ENCODE results near the gene FBXO28.
A peak's percentile ranks its signal among the peaks of the same experiment; 100 is the strongest.

FBXO28 gene

GRCh38 chr1:224201853-224202252, 87.9 kb downstream of the FBXO28 start:
- ATAC-seq, result no peak
- TF ChIP-seq CREB5 (CRISPR knock-in tag; IDR thresholded peaks at IDR 0.05; ENCODE audit: low read depth) (no peak), BACH2 (CRISPR knock-in tag; IDR thresholded peaks at IDR 0.05; ENCODE audit: borderline replicate concordance) (no peak), ZNF70 (CRISPR knock-in tag; IDR thresholded peaks at IDR 0.05) (no peak), ZNF8 (CRISPR knock-in tag; IDR thresholded peaks at IDR 0.05) (no peak), SNAI2 (CRISPR knock-in tag; IDR thresholded peaks at IDR 0.05) (no peak), GLIS3 (CRISPR knock-in tag; IDR thresholded peaks at IDR 0.05) (no peak), TSHZ2 (CRISPR knock-in tag; IDR thresholded peaks at IDR 0.05) (no peak), TOX (CRISPR knock-in tag; IDR thresholded peaks at IDR 0.05; ENCODE audit: borderline replicate concordance) (no peak), ZFP3 (CRISPR knock-in tag; IDR thresholded peaks at IDR 0.05) (no peak), TCF4 (CRISPR knock-in tag; IDR thresholded peaks at IDR 0.05; ENCODE audit: borderline replicate concordance) (no peak), ESRRG (CRISPR knock-in tag; IDR thresholded peaks at IDR 0.05) (no peak), RARB (CRISPR knock-in tag; IDR thresholded peaks at IDR 0.05) (no peak), ZFP30 (CRISPR knock-in tag; IDR thresholded peaks at IDR 0.05) (no peak), PPARA (CRISPR knock-in tag; IDR thresholded peaks at IDR 0.05; ENCODE audit: borderline replicate concordance) (no peak), ARNTL (CRISPR knock-in tag; IDR thresholded peaks at IDR 0.05; ENCODE audit: borderline replicate concordance, low read depth) (no peak), ISL1 (CRISPR knock-in tag; IDR thresholded peaks at IDR 0.05) (no peak)

- no peak for TF ChIP-seq ARNTL (CRISPR knock-in tag; IDR thresholded peaks at IDR 0.05; ENCODE audit: borderline replicate concordance, low read depth)
- no peak for TF ChIP-seq GLIS3 (CRISPR knock-in tag; IDR thresholded peaks at IDR 0.05)
- TF ChIP-seq TCF4 (CRISPR knock-in tag; IDR thresholded peaks at IDR 0.05; ENCODE audit: borderline replicate concordance), result no peak
- no peak for TF ChIP-seq CSDC2 (CRISPR knock-in tag; IDR thresholded peaks at IDR 0.05)
- TF ChIP-seq ESRRG (CRISPR knock-in tag; IDR thresholded peaks at IDR 0.05), result no peak
- no peak for TF ChIP-seq ZFP3 (CRISPR knock-in tag; IDR thresholded peaks at IDR 0.05)
- no peak for TF ChIP-seq ZNF8 (CRISPR knock-in tag; IDR thresholded peaks at IDR 0.05)
- TF ChIP-seq PATZ1 (CRISPR knock-in tag; IDR thresholded peaks at IDR 0.05; ENCODE audit: borderline replicate concordance), result no peak
- no peak for TF ChIP-seq OSR1 (CRISPR knock-in tag; IDR thresholded peaks at IDR 0.05)
- TF ChIP-seq CSRNP3 (CRISPR knock-in tag; IDR thresholded peaks at IDR 0.05), result no peak
- no peak for TF ChIP-seq SNAI2 (CRISPR knock-in tag; IDR thresholded peaks at IDR 0.05)
- TF ChIP-seq RARB (CRISPR knock-in tag; IDR thresholded peaks at IDR 0.05), result no peak
- no peak for TF ChIP-seq PPARA (CRISPR knock-in tag; IDR thresholded peaks at IDR 0.05; ENCODE audit: borderline replicate concordance)
- TF ChIP-seq CREB5 (CRISPR knock-in tag; IDR thresholded peaks at IDR 0.05; ENCODE audit: low read depth), result no peak
- TF ChIP-seq POU6F1 (CRISPR knock-in tag; IDR thresholded peaks at IDR 0.05; ENCODE audit: borderline replicate concordance, low read depth), result no peak
- no peak for TF ChIP-seq ZNF70 (CRISPR knock-in tag; IDR thresholded peaks at IDR 0.05)
- no peak for TF ChIP-seq ZNF565 (CRISPR knock-in tag; conservative IDR thresholded peaks at IDR 0.05; ENCODE audit: low read depth)
- no peak for TF ChIP-seq TOX (CRISPR knock-in tag; IDR thresholded peaks at IDR 0.05; ENCODE audit: borderline replicate concordance)
- no peak for TF ChIP-seq ZFP30 (CRISPR knock-in tag; IDR thresholded peaks at IDR 0.05)
- peak; percentile 43 for ATAC-seq
Observed at GRCh38 chr1:224203243-224204016, 89.5 kb downstream of the FBXO28 start.

All from SK-N-SH treated with all-trans-retinoic acid at 6 μM for 48 hours (cell line).